A673 (cell line): Measurements from ENCODE around the gene KPNB1. TPM values are rescaled to one million over a fixed set of nuclear protein-coding genes. Genes with fewer than 3 reads are reported as not detected.
A peak's percentile ranks its signal among the peaks of the same experiment; 100 is the strongest.

Source experiments
- BruUV-seq: library from RNA; stranded (reverse); fragments of 400-500 nt; replicated peaks from 2 replicates; lab custom pipeline; 2021; lab: Mats Ljungman, UMichigan
- CTCF ChIA-PET: fragments of 300-600 bp; sonication (Branson Sonifier 250); formaldehyde crosslinking; loops from one replicate; lab custom pipeline; 2022; ENCODE audit warnings: antibody characterized with exemption; lab: Charles Lee
- POLR2A ChIA-PET: fragments of 300-600 bp; sonication (Branson Sonifier 250); formaldehyde crosslinking; loops from one replicate; lab custom pipeline; 2022; ENCODE audit warnings: antibody characterized with exemption; ENCODE audit not compliant: low non-redundant PET; lab: Charles Lee
- DNase-seq: peaks from one replicate; pipeline ENCODE4 v3.0.0-alpha.2; 2015; ENCODE audit warnings: low spot score
- H3K27ac ChIP-seq: fragments of 200-600 bp; sonication (generic); 2 replicates; pipeline ENCODE4 v1.5.1; 2016; ENCODE audit warnings: mixed run types, low read depth, mild to moderate bottlenecking, mixed read lengths, antibody characterized with exemption, low read length; ENCODE audit not compliant: poor library complexity, severe bottlenecking
- H3K27me3 ChIP-seq: fragments of 200-600 bp; sonication (generic); replicated peaks from 2 replicates; pipeline ENCODE4 v1.6.1; 2017; ENCODE audit warnings: mixed run types, low read depth, mild to moderate bottlenecking, mixed read lengths, antibody characterized with exemption, low read length; ENCODE audit not compliant: insufficient read depth, poor library complexity
- H3K36me3 ChIP-seq: fragments of 200-600 bp; sonication (generic); 2 replicates; pipeline ENCODE4 v1.6.1; 2016; ENCODE audit warnings: mixed run types, mild to moderate bottlenecking, mixed read lengths, antibody characterized with exemption, low read length; ENCODE audit not compliant: insufficient read depth, poor library complexity, severe bottlenecking
- H3K4me1 ChIP-seq: fragments of 200-600 bp; sonication (generic); 2 replicates; pipeline ENCODE4 v1.6.1; 2017; ENCODE audit warnings: mixed run types, mild to moderate bottlenecking, mixed read lengths, antibody characterized with exemption, low read length; ENCODE audit not compliant: insufficient read depth, poor library complexity, severe bottlenecking
- H3K4me3 ChIP-seq: fragments of 200-600 bp; sonication (generic); 2 replicates; pipeline ENCODE4 v1.5.1; 2016; ENCODE audit warnings: low read depth, mixed run types, mild to moderate bottlenecking, mixed read lengths, low read length; ENCODE audit not compliant: poor library complexity, severe bottlenecking
- H3K9me3 ChIP-seq: fragments of 200-600 bp; sonication (generic); 2 replicates; pipeline ENCODE4 v1.6.1; 2016; ENCODE audit warnings: mixed run types, low read depth, mild to moderate bottlenecking, mixed read lengths, antibody characterized with exemption, low read length; ENCODE audit not compliant: poor library complexity, severe bottlenecking
- CTCF ChIP-seq: fragments of 300-800, 200-600 bp; sonication (generic); conservative IDR thresholded peaks from 2 replicates; pipeline ENCODE4 v1.5.1; 2017; ENCODE audit warnings: low read depth, mild to moderate bottlenecking, antibody characterized with exemption, low read length, moderate library complexity, mixed read lengths
- EZH2 ChIP-seq: fragments of 200-600 bp; sonication (generic); IDR thresholded peaks from 2 replicates; pipeline ENCODE4 v1.6.1; 2017; ENCODE audit warnings: borderline replicate concordance, low read depth, mild to moderate bottlenecking, mixed read lengths, antibody characterized with exemption, low read length; ENCODE audit not compliant: poor library complexity, severe bottlenecking
- intact Hi-C: fragments of 100-400 bp; cut with micrococcal nuclease; formaldehyde crosslinking; loops from one replicate; pipeline ENCODE4 v1.10.0; 2022; ENCODE audit not compliant: unreplicated experiment
- total RNA-seq: library from RNA; stranded (reverse); gene quantifications from 2 replicates; pipeline ENCODE4 v1.2.3, GENCODE V29; 2021

Gene KPNB1
- total RNA-seq, 1 experiment from 2014 or later = 429 TPM

GRCh38 chr17:47675380-47676198 is 25.9 kb downstream of the KPNB1 start:
- TF ChIP-seq EZH2 = no peak
- no peak for TF ChIP-seq CTCF
- H3K4me1 ChIP-seq = no peaks in the 10 kb centered on the region
- no peaks in the 10 kb centered on the region for H3K9me3 ChIP-seq
- no peak overlapping the region for H3K4me3 ChIP-seq
- ChIA-PET POLR2A (no interaction called here), CTCF (no interaction called here)
- intact Hi-C loops = no loop called here
- peaks cover 94% of the 10 kb centered on the region for H3K36me3 ChIP-seq
- no peak for DNase-seq
- no peaks in the 10 kb centered on the region for H3K27me3 ChIP-seq
- H3K27ac ChIP-seq = no peak overlapping the region
- BruUV-seq = TSS peak; percentile 5

GRCh38 chr17:47676199-47676472 is 26.4 kb downstream of the KPNB1 start:
- Histone ChIP-seq H3K9me3 (no peaks in the 10 kb centered on the region), H3K36me3 (peaks cover 92% of the 10 kb centered on the region), H3K27me3 (no peaks in the 10 kb centered on the region), H3K27ac (no peak overlapping the region), H3K4me1 (no peaks in the 10 kb centered on the region), H3K4me3 (no peak overlapping the region)
- intact Hi-C loops = no loop called here
- no TSS peak for BruUV-seq
- no peak for TF ChIP-seq EZH2
- no peak for TF ChIP-seq CTCF
- no peak for DNase-seq
- CTCF ChIA-PET = no interaction called here
- POLR2A ChIA-PET = no interaction called here

GRCh38 chr17:47676510-47677165 is 26.9 kb downstream of the KPNB1 start:
- TF ChIP-seq CTCF (no peak), EZH2 (no peak)
- Histone ChIP-seq H3K4me1 (no peaks in the 10 kb centered on the region), H3K9me3 (no peaks in the 10 kb centered on the region), H3K36me3 (peaks cover 92% of the 10 kb centered on the region), H3K27me3 (no peaks in the 10 kb centered on the region), H3K4me3 (no peak overlapping the region), H3K27ac (no peak overlapping the region)
- no TSS peak for BruUV-seq
- no peak for DNase-seq
- CTCF ChIA-PET = no interaction called here
- intact Hi-C loops = no loop called here
- POLR2A ChIA-PET = no interaction called here
